GM12878 (cell line): ENCODE measurements around the gene SGIP1. TPM values are rescaled to one million over a fixed set of nuclear protein-coding genes. Genes with fewer than 3 reads are reported as not detected.

ENCODE experiments used
- ATAC-seq: fragments of 200-7000 bp; cut with Tn5 transposase; 3 replicates; pipeline ENCODE4 v1.9.1; 2020; ENCODE audit warnings: mild to moderate bottlenecking, moderate library complexity
- BruUV-seq: library from RNA; stranded (reverse); fragments of 400-500 nt; replicated peaks from 2 replicates; lab custom pipeline; 2021; lab: Mats Ljungman, UMichigan
- CTCF ChIA-PET: fragments of 300-600 bp; sonication (Branson Sonifier 250); formaldehyde crosslinking; extraction: SDS; loops from one replicate; lab custom pipeline; 2021; ENCODE audit warnings: inconsistent platforms; lab: Yijun Ruan, JAX
- POLR2A ChIA-PET: fragments of 350-600 bp; formaldehyde crosslinking; extraction: SDS; loops from one replicate; lab custom pipeline; 2021; ENCODE audit warnings: inconsistent platforms; lab: Charles Lee
- RAD21 ChIA-PET: fragments of 300-600 bp; sonication (Branson Sonifier 250); formaldehyde crosslinking; loops from one replicate; lab custom pipeline; 2023; ENCODE audit warnings: antibody characterized with exemption; ENCODE audit not compliant: unreplicated experiment; lab: Charles Lee
- SMC1A ChIA-PET: fragments of 300-600 bp; sonication (Branson Sonifier 250); formaldehyde crosslinking; loops from one replicate; lab custom pipeline; 2023; ENCODE audit not compliant: unreplicated experiment, uncharacterized antibody; lab: Charles Lee
- DNase-seq: peaks from one replicate; pipeline ENCODE4 v3.0.0-alpha.2; 2011; ENCODE audit warnings: low read depth, low spot score
- FAIRE-seq: peaks from 3 replicates; lab custom pipeline; 2011; peaks lifted over from hg19 to GRCh38; lab: Jason Lieb, UNC
- H2AFZ ChIP-seq: 2 replicates; pipeline ENCODE4 v1.6.0; 2011; ENCODE audit warnings: low read depth, low read length, control low read depth; ENCODE audit not compliant: control insufficient read depth
- H3K27ac ChIP-seq: 2 replicates; pipeline ENCODE4 v1.5.1; 2011; ENCODE audit warnings: control low read depth; ENCODE audit not compliant: control insufficient read depth, insufficient read depth
- H3K27me3 ChIP-seq, 2 experiments: replicated peaks in 1 of 2; 2 replicates each; pipeline versions ENCODE4 v1.6.0 to v1.6.1; 2011; ENCODE audit warnings: low read length in 1 of 2; ENCODE audit not compliant: control insufficient read depth in 2 of 2, insufficient read depth in 2 of 2
- H3K36me3 ChIP-seq, 2 experiments: 2 replicates each; pipeline ENCODE4 v1.5.1; 2011; ENCODE audit warnings: low read length in 1 of 2; ENCODE audit not compliant: control insufficient read depth in 2 of 2, insufficient read depth in 2 of 2
- H3K4me1 ChIP-seq: 2 replicates; pipeline ENCODE4 v1.6.1; 2011; ENCODE audit warnings: mild to moderate bottlenecking, low read length, moderate library complexity, mixed read lengths; ENCODE audit not compliant: control insufficient read depth, insufficient read depth
- H3K4me2 ChIP-seq: 2 replicates; pipeline ENCODE4 v1.6.0; 2011; ENCODE audit warnings: control low read depth; ENCODE audit not compliant: control insufficient read depth, insufficient read depth
- H3K4me3 ChIP-seq: fragments of 200-600 bp; sonication (generic); 2 replicates; pipeline ENCODE4 v1.5.1; 2016
- H3K79me2 ChIP-seq: 2 replicates; pipeline ENCODE4 v1.6.0; 2011; ENCODE audit warnings: low read length; ENCODE audit not compliant: control insufficient read depth, insufficient read depth
- H3K9ac ChIP-seq: 2 replicates; pipeline ENCODE4 v1.8.0; 2011; ENCODE audit warnings: low read length, control low read depth, mixed read lengths; ENCODE audit not compliant: control insufficient read depth, insufficient read depth
- H3K9me3 ChIP-seq: replicated peaks from 3 replicates; pipeline ENCODE4 v1.5.1; 2011; ENCODE audit warnings: mild to moderate bottlenecking, low read length; ENCODE audit not compliant: control insufficient read depth, insufficient read depth
- H4K20me1 ChIP-seq: 2 replicates; pipeline ENCODE4 v1.6.0; 2011; ENCODE audit not compliant: control insufficient read depth, insufficient read depth
- BACH1 ChIP-seq: fragments of 450-650 bp; IDR thresholded peaks from 2 replicates; pipeline ENCODE4 v1.6.1; 2017; ENCODE audit warnings: mild to moderate bottlenecking, borderline replicate concordance
- DPF2 ChIP-seq: fragments of 450-650 bp; IDR thresholded peaks from 2 replicates; pipeline ENCODE4 v1.6.1; 2017; ENCODE audit warnings: mild to moderate bottlenecking
- E2F4 ChIP-seq: IDR thresholded peaks from 2 replicates; pipeline ENCODE4 v1.6.1; 2012; ENCODE audit warnings: low read depth, low read length, improper control_type of control experiment
- IRF4 ChIP-seq: IDR thresholded peaks from 2 replicates; pipeline ENCODE4 v1.6.1; 2011; ENCODE audit warnings: low read depth, low read length
- NBN ChIP-seq: fragments of 450-650 bp; IDR thresholded peaks from 2 replicates; pipeline ENCODE4 v1.6.1; 2016
- PBX3 ChIP-seq: IDR thresholded peaks from 2 replicates; pipeline ENCODE4 v1.6.1; 2011; ENCODE audit warnings: mild to moderate bottlenecking, low read depth, low read length, moderate library complexity; ENCODE audit not compliant: insufficient replicate concordance
- PRDM15 ChIP-seq: fragments of 450-650 bp; formaldehyde crosslinking; IDR thresholded peaks from 2 replicates; pipeline ENCODE4 v1.4.0; 2020; ENCODE audit warnings: mild to moderate bottlenecking, moderate library complexity
- USF2 ChIP-seq: IDR thresholded peaks from 2 replicates; pipeline ENCODE4 v1.6.1; 2011; ENCODE audit warnings: low read depth, low read length, improper control_type of control experiment, borderline replicate concordance
- WGBS: methylation state at CpG from one replicate; pipeline ENCODE4 v1.1.6; 2016; ENCODE audit warnings: low lambda C conversion rate; ENCODE audit not compliant: insufficient replicate concordance, insufficient coverage; ENCODE audit errors: missing lambda C conversion rate; 5-methylcytosine and 5-hydroxymethylcytosine counted together
- in situ Hi-C: fragments of 300-500 bp; cut with MboI; formaldehyde crosslinking; loops from 9 replicates; pipeline ENCODE4 v1.14.3; 2018; ENCODE audit warnings: mixed read lengths
- intact Hi-C: fragments of 100-400 bp; cut with micrococcal nuclease; formaldehyde crosslinking; loops from one replicate; pipeline ENCODE4 v1.14.2; 2022; ENCODE audit not compliant: unreplicated experiment
- polyA plus RNA-seq, 11 experiments: library from polyadenylated mRNA; depleted of rRNA in 4 of 11; unstranded in 6 of 11; stranded (reverse) in 5 of 11; fragments of >200 nt; fragmentation: Nextera tagmentation in 4 of 11; fragmentation: Illumina TruSeq in 1 of 11; extraction: Ambion mirVana in 4 of 11; extraction: Trizol in 1 of 11; gene quantifications; 1 replicate in 1 of 11; 2 replicates in 10 of 11; pipeline versions ENCODE4 v1.2.1 to v1.2.3, GENCODE V29; 2011 to 2016; ENCODE audit warnings: inconsistent platforms in 2 of 11, missing spikeins in 2 of 11, low read depth in 1 of 11
- total RNA-seq, 4 experiments: library from RNA; depleted of rRNA in 3 of 4; stranded (reverse); fragments of >200 nt in 3 of 4; fragmentation: Illumina TruSeq in 1 of 4; extraction: Trizol in 1 of 4; gene quantifications; 2 replicates each; pipeline versions ENCODE4 v1.2.1 to v1.2.3, GENCODE V29; 2013 to 2021

Gene SGIP1
- total and polyA plus RNA-seq, 10 of the 15 experiments (the other 5 are each of a cell fraction or from before 2014, with no cell fraction given), result 0.15 TPM; not detected in 9

GRCh38 chr1:66559517-66559916 lies 25.6 kb downstream of the SGIP1 start:
- FAIRE-seq (no peak), ATAC-seq (no peak), DNase-seq (no peak)
- H3K9me3 ChIP-seq, result no peaks in the 10 kb centered on the region
- no peaks in the 10 kb centered on the region for H4K20me1 ChIP-seq
- ChIA-PET CTCF (interaction anchor here (0.5 kb wide), 1 partner anchor 1601 kb away, joined by 3 read pairs; no protein-coding TSS in a partner anchor), RAD21 (no interaction called here), POLR2A (no interaction called here), SMC1A (no interaction called here)
- no peaks in the 10 kb centered on the region for H3K4me1 ChIP-seq
- H3K27ac ChIP-seq, result no peak overlapping the region
- no peaks in the 10 kb centered on the region for H3K36me3 ChIP-seq
- peaks cover 1 to 2% of the 10 kb centered on the region in 2 experiments; a peak in 2 of 4 replicates for H3K27me3 ChIP-seq
- no peak overlapping the region for H3K4me3 ChIP-seq
- TF ChIP-seq PRDM15 (CRISPR knock-in tag), result no peak
- no peak for TF ChIP-seq BACH1
- TF ChIP-seq USF2, result no peak
- TF ChIP-seq E2F4, result no peak
- TF ChIP-seq DPF2, result no peak
- TF ChIP-seq NBN, result no peak
- TF ChIP-seq IRF4, result no peak
- no peak for TF ChIP-seq PBX3
- H3K4me2 ChIP-seq, result no peak overlapping the region
- intact Hi-C loops, result no loop called here
- no peak overlapping the region for H2AFZ ChIP-seq
- 29% methylated on average over 4 of the region's 4 CpGs for WGBS
- H3K9ac ChIP-seq, result no peak overlapping the region
- H3K79me2 ChIP-seq, result no peaks in the 10 kb centered on the region
- BruUV-seq, result no TSS peak
- in situ Hi-C loops, result no loop called here
